NCI-H1694 treated with DMSO at 0.1 percent for 48 hours (cell line): ENCODE results near the gene ANP32B.

Source experiments
- DNase-seq: peaks from one replicate; lab custom pipeline; 2025; lab: John Stamatoyannopoulos, UW

Gene ANP32B

DNA sequence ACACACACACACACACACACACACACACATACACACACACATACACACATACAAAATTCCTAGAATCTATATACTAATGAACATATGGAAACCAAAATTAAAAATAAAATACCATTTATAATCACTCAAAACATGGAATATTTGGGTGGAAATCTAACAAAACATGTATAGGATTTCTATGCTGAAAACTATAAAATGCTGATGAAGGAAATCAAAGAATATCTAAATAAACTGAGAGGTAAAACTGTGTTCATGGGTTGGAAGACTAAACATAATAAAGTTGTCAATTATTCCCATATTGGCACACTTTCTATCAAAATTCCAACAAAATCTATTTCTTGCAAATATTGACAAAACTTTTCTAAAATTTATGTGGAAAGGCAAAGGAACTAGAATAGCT, 48.0 kb downstream of the ANP32B start:
- DNase-seq, result no peak

DNA sequence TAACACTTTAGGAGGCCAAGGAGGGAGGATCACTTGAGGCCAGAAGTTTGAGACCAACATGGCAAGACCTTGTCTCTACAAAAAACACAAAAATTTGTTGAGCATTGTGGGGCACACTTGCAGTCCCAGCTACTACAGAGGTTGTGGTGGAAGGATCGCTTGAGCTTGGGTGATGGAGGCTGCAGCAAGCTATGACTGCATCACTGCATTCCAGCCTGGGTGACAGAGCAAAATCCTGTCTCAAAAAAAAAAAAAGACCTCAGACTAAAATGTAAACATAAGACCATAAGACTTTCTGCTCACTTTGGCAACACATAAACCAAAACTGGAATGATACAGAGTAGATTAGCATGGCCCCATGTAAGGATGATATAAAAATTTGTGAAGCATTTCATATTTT, 48.8 kb downstream of the ANP32B start:
- no peak for DNase-seq

- DNase-seq, result peak; percentile 42
Observed at GRCh38 chr9:98034593-98035546, 51.7 kb downstream of the ANP32B start.

DNA sequence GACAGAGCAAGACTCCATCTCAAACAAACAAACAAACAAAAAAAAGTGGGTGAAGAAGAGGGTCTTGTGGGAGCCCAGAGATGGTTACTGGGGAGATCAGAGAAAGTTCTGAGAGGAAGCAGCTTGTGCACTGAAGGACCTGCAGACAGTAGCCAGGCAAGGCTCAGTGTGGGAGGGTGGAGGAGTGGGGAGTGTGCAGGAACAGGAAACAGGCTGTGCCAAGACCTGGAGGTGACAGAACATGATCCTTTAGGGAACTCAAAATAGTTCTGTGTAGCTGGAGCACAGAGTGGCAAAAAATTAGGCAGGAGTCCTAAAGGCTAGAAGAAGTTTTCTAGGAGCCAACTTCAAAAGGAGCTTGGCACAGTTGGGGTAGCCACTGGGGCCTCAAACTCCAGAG, 54.2 kb downstream of the ANP32B start:
- DNase-seq, result no peak

DNA sequence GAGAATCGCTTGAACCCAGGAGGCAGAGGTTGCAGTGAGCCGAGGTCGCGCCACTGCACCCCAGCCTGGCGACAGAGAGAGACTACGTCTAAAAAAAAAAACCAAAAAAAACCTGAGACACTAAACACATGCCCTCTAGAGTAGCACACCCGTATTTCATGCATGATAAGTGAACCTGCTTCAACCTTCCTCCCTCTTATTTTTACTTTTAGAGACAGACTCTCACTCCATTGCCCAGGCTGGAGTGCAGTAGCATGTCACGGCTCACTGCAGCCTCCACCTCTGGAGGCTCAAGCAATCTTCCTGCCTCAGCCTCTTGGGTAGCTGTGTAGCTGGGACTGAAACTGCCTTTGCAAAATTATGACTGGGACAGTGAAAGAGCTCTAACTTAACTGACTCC, 55.8 kb downstream of the ANP32B start:
- DNase-seq, result no peak

DNA sequence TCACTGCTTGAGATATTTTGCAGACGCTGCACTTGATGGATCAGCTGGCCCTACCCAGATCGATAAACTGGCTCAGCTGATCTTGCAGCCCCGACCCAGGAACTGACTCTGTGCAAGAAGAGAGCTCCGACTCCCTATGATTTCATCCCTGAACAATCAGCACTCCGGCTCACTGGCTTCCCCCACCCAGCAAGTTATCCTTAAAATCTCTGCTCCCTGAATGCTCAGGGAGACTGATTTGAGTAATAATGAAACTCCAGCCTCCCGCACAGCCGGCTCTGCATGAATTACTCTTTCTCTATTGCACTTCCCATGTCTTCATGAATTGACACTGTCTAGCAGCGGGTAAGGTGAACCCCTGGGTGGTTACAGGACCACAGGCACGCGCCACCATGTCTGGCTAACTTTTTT, 56.5 kb downstream of the ANP32B start:
- DNase-seq, result no peak

DNA sequence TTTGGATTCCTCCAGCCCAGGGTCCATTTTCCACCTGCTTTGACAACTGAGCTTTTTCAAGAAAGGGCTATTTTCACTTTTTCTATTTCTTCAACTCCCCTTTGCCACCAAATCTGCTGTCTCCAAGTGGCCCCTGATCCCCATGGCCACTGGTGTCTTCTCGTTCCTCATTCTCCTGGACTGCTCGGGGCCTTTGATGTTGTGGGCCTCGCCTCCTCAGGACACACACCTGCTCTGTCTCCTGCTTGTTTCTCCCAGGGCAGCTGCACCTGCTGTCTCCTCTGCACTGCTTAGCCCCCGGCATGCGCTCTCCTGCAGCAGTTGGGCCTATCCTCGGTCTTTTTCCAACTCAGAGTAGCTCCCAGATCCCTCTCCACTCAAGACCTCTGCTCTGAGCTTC, 57.1 kb downstream of the ANP32B start:
- DNase-seq, result no peak

DNA sequence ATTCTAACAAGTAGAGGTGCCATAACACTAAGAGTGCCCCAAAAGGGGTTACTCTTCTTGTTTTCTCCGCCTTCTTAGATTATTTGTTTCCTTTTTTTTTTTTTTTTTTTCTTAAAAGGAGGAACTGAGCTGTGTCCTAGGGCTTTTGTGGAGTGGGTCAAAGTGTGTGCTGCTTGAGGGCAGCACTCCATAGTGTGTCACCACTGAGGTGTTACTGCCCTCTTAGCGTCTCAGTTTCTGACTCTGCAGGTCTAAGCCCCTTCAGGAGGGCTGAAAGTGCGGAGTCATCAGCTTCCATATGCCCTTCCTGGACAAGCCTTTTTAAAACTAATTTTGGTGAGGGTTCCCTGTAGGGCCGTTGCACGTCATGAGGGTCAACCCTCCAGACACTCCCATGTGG, 60.8 kb downstream of the ANP32B start:
- DNase-seq, result no peak

GRCh38 chr9:98045234-98046179, 62.4 kb downstream of the ANP32B start:
- DNase-seq, result peak; percentile 3

DNA sequence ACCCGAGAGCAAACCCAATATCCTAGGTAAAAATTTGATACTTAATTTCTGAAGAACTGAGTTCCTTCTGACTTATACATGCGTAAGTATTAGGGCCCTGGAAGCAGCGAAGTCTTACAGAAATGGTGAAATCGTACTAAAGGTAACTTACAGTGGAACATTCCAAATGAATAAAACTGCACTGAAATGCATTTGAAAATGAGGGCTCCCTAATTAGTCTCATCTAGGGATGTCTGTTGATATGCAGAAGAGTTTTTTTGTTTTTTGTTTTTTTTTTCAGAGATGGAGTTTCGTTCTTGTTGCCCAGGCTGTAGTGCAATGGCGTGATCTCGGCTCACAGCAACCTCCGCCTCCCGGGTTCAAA, 63.0 kb downstream of the ANP32B start:
- DNase-seq, result no peak

DNA sequence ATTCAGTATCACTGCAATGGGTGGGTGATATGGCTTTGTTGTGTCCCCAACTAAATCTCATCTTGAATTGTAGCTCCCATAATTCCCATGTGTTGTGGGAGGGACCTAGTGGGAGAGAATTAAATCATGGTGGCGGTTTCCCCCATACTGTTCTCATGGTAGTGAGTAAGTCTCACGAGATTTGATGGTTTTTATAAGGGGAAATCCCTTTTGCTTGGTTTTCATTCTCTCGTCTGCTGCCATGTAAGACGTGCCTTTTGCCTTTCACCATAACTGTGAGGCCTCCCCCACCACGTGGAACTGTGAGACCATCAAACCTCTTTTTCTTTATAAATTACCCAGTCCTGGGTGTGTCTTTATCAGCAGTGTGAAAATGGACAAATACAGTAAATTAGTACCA, 63.9 kb downstream of the ANP32B start:
- DNase-seq, result no peak

- no peak for DNase-seq
Observed at GRCh38 chr9:98049288-98050072, 66.3 kb downstream of the ANP32B start.

DNA sequence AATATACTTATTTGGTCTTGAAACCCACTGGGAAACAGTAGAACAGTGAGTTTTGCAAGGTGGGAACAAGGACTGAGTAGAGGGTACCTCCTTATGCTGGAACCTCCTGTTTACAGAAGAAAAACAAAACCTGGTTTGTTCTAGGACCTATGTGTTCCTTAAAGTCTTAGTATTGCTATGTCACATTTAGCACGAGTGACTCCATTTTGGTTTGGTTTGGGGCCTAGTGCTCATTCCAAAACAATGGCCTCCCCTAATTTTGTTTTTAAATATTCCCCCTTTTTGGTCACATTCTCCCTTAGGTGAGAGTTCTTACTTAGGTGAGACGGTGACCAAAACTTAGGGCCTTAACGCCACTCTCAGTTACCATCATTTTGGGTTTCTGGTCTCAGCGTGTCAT, 67.2 kb downstream of the ANP32B start:
- DNase-seq, result no peak

DNA sequence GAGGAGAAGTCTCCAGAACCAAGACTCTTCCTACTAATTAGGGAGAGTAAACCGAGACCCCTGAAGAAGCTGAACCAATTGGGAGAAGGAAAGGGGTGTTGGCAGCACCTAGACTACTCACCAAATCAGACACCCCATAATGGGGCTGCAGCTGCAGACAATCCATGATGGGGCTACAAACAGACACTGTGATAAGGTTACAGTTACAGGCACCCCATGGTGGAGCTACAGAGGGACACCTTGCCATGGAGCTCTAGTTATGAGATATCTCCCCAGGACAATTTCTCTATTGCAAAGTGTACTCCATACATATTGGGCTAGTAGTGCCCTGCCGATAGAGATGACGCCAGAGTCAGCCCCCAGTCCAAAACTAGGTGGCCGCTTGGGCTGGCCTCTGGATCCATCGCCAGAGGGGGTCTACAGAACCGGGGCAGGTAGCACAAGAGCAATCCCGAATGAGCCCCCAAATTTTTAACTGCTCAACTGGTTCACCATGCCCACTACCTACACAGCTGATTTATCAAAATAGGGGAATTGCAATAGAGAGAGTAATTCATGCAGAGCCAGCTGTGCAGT, 71.3 kb downstream of the ANP32B start:
- no peak for DNase-seq

GRCh38 chr9:98056269-98057137, 73.4 kb downstream of the ANP32B start, which contains the start of gene NANS:
TSS of gene NANS (plus strand) at chr9:98056732. CDS start at chr9:98056809, 77 bp downstream.
- peak; percentile 84 for DNase-seq

DNA sequence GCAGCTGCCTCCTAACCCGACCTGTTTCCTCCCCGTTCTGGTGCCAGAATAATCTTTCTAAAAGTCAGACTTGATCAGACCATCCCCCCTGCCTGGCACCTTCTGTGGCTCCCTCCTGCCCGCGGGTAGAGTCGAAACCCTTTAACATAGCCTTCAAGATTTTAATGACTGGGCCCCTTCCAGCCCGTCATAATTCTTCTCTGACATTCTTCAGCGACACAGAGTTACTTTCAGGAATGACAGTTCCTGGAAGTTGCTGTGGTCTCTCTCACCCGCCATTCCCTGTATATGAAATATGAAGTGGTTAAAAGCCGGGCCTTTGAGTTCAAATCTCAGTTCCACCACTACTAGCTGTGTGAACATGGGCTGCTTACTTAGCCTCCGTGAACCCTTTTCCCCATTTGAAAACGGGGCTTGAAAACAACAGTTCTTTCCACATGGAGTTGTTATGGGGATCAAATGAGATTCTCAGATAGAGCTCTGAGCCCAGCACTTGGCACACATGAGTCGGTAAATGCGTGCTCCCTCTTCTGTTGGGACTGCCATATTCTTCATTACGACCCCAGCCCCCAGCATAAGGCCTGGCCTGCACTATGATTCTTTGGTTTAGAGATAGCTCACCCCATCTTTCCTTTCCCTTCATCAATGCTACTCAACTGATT, 74.1 kb downstream of the ANP32B start:
- no peak for DNase-seq

DNA sequence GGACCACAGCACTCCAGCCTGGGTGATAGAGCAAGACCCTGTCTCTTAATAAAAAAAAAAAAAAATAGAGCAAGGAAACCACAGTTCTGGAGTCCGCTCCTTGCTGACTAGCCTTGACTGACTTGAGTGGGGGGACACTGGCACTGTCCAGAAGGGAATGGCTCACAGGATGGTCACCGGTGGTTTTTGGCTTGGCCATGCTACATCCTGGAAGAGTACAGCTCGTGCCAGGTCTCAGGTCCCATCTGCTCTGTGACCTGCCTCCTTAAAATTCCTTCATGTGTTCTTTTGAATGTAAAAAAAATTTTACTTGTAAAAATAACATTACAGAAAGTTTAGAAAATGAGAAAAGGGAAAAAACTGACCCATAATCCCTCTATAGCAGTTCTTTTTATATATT, 79.0 kb downstream of the ANP32B start:
- no peak for DNase-seq

- DNase-seq, result no peak
Observed at GRCh38 chr9:98064623-98065392, 81.7 kb downstream of the ANP32B start.
